NCI-H1105 (cell line): ENCODE measurements around the gene GMCL1.
A peak's percentile ranks its signal among the peaks of the same experiment; 100 is the strongest.
"Not testable (repeated sequence)": the region's sequence is repeated elsewhere in the genome, so short reads cannot be mapped to it uniquely, and the experiment has no call there.

Source experiments
- DNase-seq: peaks from one replicate; lab custom pipeline; 2025; lab: John Stamatoyannopoulos, UW

Gene GMCL1

DNA sequence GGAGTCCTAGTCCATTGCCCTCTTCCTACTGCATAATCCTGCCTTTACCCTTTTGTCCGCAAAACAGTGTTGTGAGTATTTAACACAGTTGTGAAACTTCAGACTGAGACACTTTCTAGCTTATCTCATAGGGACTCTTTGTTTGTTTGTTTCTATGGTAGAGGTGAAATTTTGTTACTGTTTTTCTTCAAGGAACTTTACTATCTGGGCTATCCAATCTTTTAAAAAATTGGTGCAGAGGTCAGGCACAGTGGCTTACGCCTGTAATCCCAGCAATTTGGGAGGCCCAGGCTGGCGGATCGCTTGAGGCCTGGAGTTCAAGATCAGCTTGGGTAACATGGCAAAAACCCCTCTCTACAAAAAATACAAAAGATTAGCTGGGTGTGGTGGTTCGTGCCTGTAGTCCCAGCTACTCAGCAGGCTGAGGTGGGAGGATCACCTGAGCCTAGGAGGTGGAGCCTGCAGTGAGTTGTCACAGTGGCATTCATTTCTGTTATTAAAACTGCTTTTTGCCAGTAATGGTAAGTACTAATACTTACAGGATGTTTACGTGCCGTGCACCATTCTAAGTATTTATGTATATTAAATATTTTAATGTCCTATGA, 18.8 kb downstream of the GMCL1 start:
- DNase-seq: no peak

DNA sequence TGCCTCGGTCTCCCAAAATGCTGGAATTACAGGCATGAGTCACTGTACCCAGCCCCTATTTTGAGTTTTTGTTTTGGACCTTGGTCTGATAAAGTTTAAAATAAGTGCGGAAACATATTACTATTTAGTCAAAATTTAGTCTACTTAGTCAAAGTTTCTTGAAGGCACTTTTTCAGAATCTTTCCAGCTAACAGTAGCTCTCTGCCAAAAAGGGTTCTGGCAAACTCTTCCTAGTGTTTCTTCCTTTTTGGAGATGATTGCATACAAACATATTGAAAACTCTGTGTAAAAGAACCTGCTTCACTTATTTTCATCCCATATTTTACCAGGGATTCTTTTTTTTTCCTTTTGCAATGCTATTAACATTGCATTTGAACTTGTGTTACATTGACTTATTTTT, 28.8 kb downstream of the GMCL1 start:
- no peak for DNase-seq

- no peak for DNase-seq
These were observed 33.8 kb downstream of the GMCL1 start for GRCh38 chr2:69863298-69863697.

GRCh38 chr2:69888451-69888850, 59.0 kb downstream of the GMCL1 start:
- no peak for DNase-seq

GRCh38 chr2:69889302-69889701, 59.8 kb downstream of the GMCL1 start:
- no peak for DNase-seq

DNA sequence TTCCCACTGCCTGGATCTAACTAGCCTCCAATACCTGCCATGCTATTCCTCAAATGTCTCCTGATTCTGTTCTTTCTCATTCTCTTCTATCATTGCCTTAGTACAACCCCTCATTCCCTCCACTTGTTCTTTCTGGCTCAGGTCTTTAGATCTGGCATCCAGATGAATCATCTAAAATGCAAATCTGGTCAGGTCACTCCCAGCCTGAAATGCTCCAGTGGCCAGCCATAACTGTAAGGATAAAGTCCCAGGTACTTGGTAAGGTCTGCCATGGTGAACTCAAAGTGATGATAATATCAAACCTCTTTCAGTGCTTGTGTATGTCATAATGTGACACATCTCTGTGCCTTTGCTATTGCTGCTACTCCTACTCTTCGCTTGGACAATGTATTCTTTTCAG, 61.4 kb downstream of the GMCL1 start:
- no peak for DNase-seq

GRCh38 chr2:69892838-69893424, 63.5 kb downstream of the GMCL1 start:
- DNase-seq: not testable (repeated sequence)

GRCh38 chr2:69893684-69894551, 64.5 kb downstream of the GMCL1 start, which contains the start of gene SNRNP27:
TSS of gene SNRNP27 (plus strand) at chr2:69893956. CDS start at chr2:69893985, 29 bp downstream.
- DNase-seq: peak; percentile 65

DNA sequence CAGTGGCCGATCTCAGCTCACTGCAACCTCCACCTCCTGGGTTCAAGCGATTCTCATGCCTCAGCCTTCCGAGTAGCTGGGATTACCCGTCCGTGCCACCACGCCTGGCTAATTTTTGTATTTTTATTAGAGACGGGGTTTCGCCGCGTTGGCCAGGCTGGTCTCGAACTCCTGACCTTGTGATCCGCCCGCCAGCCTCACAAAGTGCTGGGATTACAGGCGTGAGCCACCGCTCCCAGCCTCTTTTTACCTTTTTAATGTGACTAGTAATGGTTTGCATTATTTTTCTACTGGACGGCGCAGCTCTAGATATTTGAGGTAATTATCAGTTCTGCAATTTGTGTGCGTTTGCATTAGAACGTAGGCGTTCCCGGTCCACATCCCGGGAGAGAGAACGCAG, 65.3 kb downstream of the GMCL1 start:
- not testable (repeated sequence) for DNase-seq

- DNase-seq: no peak
These were observed 72.9 kb downstream of the GMCL1 start for GRCh38 chr2:69902213-69902922.

- DNase-seq: no peak
These were observed 77.8 kb downstream of the GMCL1 start for GRCh38 chr2:69907216-69907615.

GRCh38 chr2:69911985-69912563, 82.6 kb downstream of the GMCL1 start:
- DNase-seq: peak; percentile 53

GRCh38 chr2:69914164-69914949, 84.9 kb downstream of the GMCL1 start:
- peak; percentile 100 for DNase-seq

- DNase-seq: peak; percentile 4
These were observed 85.8 kb downstream of the GMCL1 start, which contains the start of gene MXD1 for GRCh38 chr2:69914950-69915945. TSS of gene MXD1 (plus strand) at chr2:69915109. CDS start at chr2:69915331, 222 bp downstream.

DNA sequence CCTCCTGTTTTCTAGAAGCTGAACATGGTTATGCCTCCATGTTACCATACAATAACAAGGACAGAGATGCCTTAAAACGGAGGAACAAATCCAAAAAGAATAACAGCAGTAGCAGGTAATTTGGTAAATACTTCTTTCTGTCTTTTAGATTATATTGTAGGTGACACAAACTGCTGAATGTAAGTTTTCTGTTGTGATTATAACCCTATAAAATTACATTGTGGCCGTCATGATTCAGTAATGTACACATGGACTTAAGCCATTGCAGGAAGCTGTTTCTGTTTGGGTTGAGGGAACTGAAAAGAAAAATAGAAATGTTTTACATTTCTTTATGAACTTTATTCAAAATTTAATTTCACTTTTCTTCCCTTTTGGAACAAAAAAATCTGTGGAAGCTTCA, 86.6 kb downstream of the GMCL1 start:
- no peak for DNase-seq

DNA sequence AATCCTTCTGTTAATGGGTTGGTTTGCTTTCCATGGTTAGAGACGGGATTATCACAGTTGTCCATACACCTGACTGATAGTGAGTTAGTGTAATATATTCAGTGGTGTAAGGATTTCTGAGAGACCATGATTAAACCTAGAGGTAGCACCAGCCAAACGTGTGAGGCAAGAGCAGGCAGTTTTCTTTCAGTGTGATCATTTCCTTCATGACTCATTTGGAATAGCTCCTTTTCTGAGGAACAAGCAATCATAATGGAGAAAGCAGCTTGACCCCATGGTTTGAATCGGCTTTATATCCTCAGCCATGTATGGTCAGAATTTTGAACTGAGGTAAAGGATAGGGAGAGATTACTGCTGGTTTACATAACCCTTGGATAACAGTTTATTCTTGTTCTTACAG, 88.4 kb downstream of the GMCL1 start:
- no peak for DNase-seq

GRCh38 chr2:69918401-69918800, 88.9 kb downstream of the GMCL1 start:
- DNase-seq: no peak

DNA sequence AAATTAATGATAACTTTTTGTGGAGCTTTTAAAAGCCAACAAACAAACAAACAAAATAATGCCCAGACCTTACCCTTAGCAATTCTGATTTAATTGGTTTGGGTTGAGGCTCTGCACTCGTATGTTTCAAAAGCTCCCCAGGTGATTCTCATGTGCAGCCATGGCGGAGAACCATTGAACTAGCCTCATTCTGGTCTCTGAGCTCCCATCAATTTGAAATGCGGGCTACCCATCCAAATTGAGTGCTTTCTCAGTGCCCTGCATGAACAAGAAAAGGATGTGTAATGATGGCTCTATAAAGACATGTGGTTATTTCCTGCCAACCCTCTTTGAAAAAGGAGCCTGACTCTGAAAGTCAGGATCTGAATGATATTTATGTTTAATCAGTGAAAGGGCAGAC, 93.7 kb downstream of the GMCL1 start:
- DNase-seq: no peak

- DNase-seq: no peak
These were observed 97.5 kb downstream of the GMCL1 start for GRCh38 chr2:69926849-69927515.
